Esophagus (tissue), 2 donors: ENCODE measurements around the gene ADPRH. TPM values are rescaled to one million over a fixed set of nuclear protein-coding genes. Genes with fewer than 3 reads are reported as not detected.
A peak's percentile ranks its signal among the peaks of the same experiment; 100 is the strongest.

Experiments used
- H3K27ac ChIP-seq, 2 donors: one replicate each; pipeline ENCODE4 v1.5.1; 2013; ENCODE audit warnings: low read depth in 2 of 2, mild to moderate bottlenecking in 2 of 2, inconsistent platforms in 1 of 2, low read length in 1 of 2, moderate library complexity in 1 of 2
- H3K27me3 ChIP-seq, 2 donors: one replicate each; pipeline ENCODE4 v1.6.1; 2013; ENCODE audit warnings: low read length in 2 of 2, control low read depth in 1 of 2, mild to moderate bottlenecking in 1 of 2; ENCODE audit not compliant: insufficient read depth in 2 of 2, control insufficient read depth in 1 of 2
- H3K36me3 ChIP-seq, 2 donors: one replicate each; pipeline ENCODE4 v1.6.1; 2013; ENCODE audit warnings: low read length in 1 of 2; ENCODE audit not compliant: control insufficient read depth in 2 of 2, insufficient read depth in 2 of 2
- H3K4me1 ChIP-seq, 2 donors: one replicate each; pipeline ENCODE4 v1.6.1; 2013; ENCODE audit warnings: low read length in 1 of 2; ENCODE audit not compliant: control insufficient read depth in 2 of 2, insufficient read depth in 2 of 2
- H3K4me3 ChIP-seq, 2 donors: one replicate each; pipeline ENCODE4 v1.5.1; 2013; ENCODE audit warnings: low read length in 2 of 2, mild to moderate bottlenecking in 2 of 2, low read depth in 1 of 2, moderate library complexity in 1 of 2
- H3K9me3 ChIP-seq, 2 donors: one replicate each; pipeline ENCODE4 v1.6.1; 2013; ENCODE audit warnings: mild to moderate bottlenecking in 2 of 2, low read depth in 1 of 2, low read length in 1 of 2, moderate library complexity in 1 of 2; ENCODE audit not compliant: control insufficient read depth in 2 of 2, insufficient read depth in 1 of 2
- WGBS, 2 donors: extraction: QIAGEN DNeasy Blood & Tissue Kit; methylation state at CpG; one replicate each; pipeline ENCODE4 v1.1.7; 2013; 5-methylcytosine and 5-hydroxymethylcytosine counted together
- polyA plus RNA-seq, 2 donors: library from polyadenylated mRNA; stranded (reverse); fragments of 200-250 nt; gene quantifications; one replicate each; pipeline ENCODE4 v1.2.3, GENCODE V29; 2013
- donor health status: healthy with polysubstance abuse.
- donor health status: Bipolar disorder and iron deficiency.

The ADPRH gene
- polyA plus RNA-seq, 2 donors, result 1.2 to 1.3 TPM

DNA sequence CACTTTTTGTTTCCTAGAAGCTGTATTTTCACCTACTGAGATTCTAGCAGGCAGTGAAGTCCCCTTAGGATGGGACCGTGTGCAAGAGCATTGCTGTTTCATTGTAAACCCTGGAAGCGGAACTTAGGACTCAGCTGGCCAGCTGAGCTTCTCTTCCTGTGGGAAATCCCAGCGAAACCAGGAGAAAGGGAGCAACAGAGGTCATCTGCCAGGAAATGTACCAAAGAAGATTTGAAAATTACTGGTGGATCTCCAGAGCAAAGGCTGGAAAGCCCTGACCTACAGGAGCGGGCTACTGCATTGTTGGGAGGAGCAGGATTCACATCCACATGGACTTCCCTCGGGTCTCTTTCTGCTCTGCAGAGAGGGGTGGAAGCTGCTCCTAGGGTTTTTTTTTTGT lies 7.6 kb upstream of the ADPRH start:
- 74 to 76% methylated on average over 5 of the region's 5 CpGs for WGBS, 2 donors
- H3K9me3 ChIP-seq, result no peaks in the 10 kb centered on the region
- no peak overlapping the region for H3K27ac ChIP-seq
- no peaks in the 10 kb centered on the region for H3K27me3 ChIP-seq
- H3K4me3 ChIP-seq, result no peak overlapping the region
- no peaks in the 10 kb centered on the region for H3K4me1 ChIP-seq
- H3K36me3 ChIP-seq, result no peaks in the 10 kb centered on the region

DNA sequence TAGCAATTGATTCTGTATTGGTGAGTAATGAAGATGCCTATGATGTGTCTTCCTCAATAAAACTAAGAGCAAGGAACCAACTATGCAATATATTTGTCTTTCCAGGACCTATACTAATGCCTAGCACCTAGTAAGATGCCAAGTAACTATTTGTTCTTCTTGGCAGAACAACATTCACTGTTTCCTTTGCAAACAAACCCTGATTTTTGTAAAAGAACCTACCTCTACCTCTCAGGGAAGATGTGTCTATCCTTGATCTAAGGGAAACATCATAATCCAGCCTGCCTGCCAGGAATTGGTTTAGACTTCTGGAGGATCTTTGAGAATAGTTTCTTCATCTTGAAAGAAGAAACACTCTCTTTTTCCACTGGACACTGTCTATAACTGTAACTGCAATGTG lies 3.8 kb upstream of the ADPRH start:
- H3K36me3 ChIP-seq, result no peaks in the 10 kb centered on the region
- H3K9me3 ChIP-seq, result no peaks in the 10 kb centered on the region
- H3K27ac ChIP-seq, result no peak overlapping the region
- no peak overlapping the region for H3K4me3 ChIP-seq
- H3K4me1 ChIP-seq, result no peaks in the 10 kb centered on the region
- no peaks in the 10 kb centered on the region for H3K27me3 ChIP-seq

DNA sequence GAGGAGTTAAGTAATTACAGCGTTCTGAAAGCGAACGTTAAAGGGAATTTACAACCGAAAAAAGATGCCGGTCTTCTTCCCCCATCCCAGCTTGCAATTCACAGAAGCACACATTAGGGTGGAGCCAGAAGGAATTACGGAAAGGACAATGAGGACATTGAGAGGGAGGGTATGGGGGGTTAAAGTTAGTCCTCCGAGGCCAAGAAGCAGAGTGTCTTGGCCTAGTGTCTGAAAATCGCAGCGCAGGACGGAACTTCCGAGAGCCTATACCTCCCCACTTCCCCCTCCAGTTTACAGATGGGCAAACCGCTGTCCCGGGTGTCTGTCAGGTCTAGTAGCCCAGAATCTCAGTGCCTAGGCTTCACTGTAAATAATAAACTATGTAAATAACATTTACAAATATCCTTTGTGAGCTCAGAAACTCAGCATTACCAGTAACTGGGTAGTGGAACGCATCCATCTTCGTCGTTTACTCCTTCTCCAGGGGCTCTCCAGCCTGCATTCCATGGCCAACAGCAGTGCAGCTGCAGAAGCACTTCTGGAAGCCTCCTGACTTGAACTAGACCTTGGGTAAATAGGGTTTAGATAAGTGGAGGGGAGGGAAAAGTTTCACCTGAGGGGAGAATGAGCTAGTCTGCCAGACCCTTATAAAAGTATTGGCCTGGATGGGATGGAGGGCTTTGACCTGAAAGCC lies 922 bp downstream of the ADPRH start:
- Histone ChIP-seq H3K27ac (peak overlapping the region; percentile 87), H3K4me3 (peak overlapping the region; percentile 54 to 64), H3K4me1 (no peaks in the 10 kb centered on the region), H3K27me3 (no peaks in the 10 kb centered on the region), H3K36me3 (no peaks in the 10 kb centered on the region), H3K9me3 (no peaks in the 10 kb centered on the region)
- WGBS, 2 donors, result 26% methylated on average over 16 of the region's 16 CpGs

DNA sequence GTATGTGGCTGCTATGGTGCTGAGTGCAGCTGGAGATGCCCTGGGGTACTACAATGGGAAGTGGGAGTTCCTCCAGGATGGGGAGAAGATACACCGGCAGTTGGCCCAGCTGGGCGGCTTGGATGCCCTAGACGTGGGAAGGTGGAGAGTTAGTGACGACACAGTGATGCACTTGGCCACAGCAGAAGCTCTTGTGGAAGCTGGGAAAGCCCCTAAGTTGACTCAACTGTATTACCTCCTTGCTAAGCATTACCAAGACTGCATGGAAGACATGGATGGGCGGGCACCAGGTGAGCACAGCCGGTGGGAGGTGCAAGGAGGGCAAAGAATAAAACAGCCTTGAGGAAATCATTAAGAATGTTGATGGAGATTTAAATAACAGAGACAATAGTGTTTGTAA lies 2.9 kb downstream of the ADPRH start:
- WGBS, 2 donors, result 72 to 84% methylated on average over 6 of the region's 6 CpGs
- H3K4me3 ChIP-seq, result no peak overlapping the region
- H3K27ac ChIP-seq, result no peak overlapping the region
- no peaks in the 10 kb centered on the region for H3K9me3 ChIP-seq
- H3K4me1 ChIP-seq, result no peaks in the 10 kb centered on the region
- no peaks in the 10 kb centered on the region for H3K27me3 ChIP-seq
- H3K36me3 ChIP-seq, result no peaks in the 10 kb centered on the region

DNA sequence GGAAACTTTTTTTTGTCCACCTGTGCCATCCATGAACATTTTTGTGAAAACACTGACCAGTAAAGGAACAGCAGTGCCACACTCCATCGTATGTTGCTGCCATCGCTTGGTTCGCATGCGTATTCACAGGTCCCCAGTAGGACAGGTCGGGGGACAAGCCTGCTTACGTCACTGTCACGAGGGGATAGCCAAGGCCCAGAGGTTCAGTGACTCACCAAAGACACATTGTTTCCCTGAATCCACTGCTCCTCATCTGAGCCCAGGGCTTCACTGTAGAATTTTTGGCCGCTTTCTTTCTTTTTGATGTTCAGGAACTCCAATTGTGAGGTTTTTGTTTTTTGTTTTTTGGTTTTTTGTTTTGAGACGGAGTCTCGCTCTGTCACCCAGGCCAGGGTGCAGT lies 5.9 kb downstream of the ADPRH start:
- H3K4me3 ChIP-seq, result no peak overlapping the region
- H3K9me3 ChIP-seq, result no peaks in the 10 kb centered on the region
- 92% methylated on average over 10 of the region's 10 CpGs for WGBS, 2 donors
- no peaks in the 10 kb centered on the region for H3K27me3 ChIP-seq
- H3K27ac ChIP-seq, result no peak overlapping the region
- H3K36me3 ChIP-seq, result no peaks in the 10 kb centered on the region
- H3K4me1 ChIP-seq, result no peaks in the 10 kb centered on the region

DNA sequence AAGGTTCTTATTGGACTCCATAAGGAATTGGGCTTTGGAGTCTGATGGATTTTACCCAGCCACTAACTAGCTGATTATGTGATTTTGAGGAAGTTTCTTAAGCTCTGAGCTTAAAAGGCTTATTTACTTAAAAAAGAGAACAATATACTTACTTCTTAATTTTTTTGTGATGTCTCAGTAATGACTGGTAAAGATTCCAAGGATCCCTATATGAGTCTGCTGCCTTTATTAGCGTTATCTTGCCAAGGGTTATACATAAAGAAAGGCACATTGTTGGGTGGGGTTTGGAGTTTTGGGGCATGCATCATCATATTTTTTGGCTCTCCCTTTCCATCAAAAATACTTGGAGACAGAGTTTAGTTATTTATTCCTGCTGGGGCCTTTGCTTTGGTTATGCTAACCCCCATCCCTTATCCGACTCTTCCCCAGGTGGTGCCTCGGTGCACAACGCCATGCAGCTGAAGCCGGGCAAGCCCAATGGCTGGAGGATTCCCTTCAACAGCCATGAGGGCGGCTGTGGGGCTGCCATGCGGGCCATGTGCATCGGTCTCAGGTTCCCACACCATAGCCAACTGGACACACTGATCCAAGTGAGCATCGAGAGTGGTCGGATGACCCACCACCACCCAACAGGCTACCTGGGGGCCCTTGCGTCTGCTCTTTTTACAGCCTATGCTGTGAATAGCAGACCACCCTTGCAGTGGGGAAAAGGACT lies 6.7 kb downstream of the ADPRH start:
- H3K4me1 ChIP-seq, result no peaks in the 10 kb centered on the region

DNA sequence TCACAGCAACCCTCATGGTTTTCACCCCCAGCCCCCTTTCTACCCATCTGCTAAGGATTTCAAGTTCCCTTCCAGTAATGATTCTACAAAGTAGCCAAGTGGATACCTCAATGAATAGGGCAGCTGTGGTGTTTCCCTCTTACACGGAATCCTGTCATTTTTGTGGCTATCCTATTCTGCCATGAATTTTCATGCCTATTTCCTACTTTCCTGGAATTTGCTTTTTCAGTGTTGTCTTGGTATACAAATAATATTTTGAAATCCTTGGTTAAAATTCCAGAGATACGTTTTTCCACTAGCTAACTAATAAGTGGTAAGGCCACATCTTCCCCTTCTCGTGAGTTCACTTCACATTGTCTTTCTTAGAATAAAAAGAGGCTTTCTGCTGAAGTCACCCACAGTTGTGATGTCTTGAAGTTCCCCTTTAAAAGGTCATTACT lies 7.5 kb downstream of the ADPRH start:
- Histone ChIP-seq H3K27ac (no peak overlapping the region), H3K36me3 (no peaks in the 10 kb centered on the region), H3K4me1 (no peaks in the 10 kb centered on the region), H3K27me3 (no peaks in the 10 kb centered on the region), H3K9me3 (no peaks in the 10 kb centered on the region), H3K4me3 (no peak overlapping the region)
- WGBS, 2 donors, result 79 to 87% methylated on average over 3 of the region's 3 CpGs

More for the DNA sequence above, 6.7 kb downstream of the ADPRH start:
- no peaks in the 10 kb centered on the region for H3K27me3 ChIP-seq
- no peaks in the 10 kb centered on the region for H3K36me3 ChIP-seq
- no peak overlapping the region for H3K4me3 ChIP-seq
- H3K27ac ChIP-seq, result no peak overlapping the region
- 94% methylated on average over 11 of the region's 11 CpGs for WGBS, 2 donors
- no peaks in the 10 kb centered on the region for H3K9me3 ChIP-seq

DNA sequence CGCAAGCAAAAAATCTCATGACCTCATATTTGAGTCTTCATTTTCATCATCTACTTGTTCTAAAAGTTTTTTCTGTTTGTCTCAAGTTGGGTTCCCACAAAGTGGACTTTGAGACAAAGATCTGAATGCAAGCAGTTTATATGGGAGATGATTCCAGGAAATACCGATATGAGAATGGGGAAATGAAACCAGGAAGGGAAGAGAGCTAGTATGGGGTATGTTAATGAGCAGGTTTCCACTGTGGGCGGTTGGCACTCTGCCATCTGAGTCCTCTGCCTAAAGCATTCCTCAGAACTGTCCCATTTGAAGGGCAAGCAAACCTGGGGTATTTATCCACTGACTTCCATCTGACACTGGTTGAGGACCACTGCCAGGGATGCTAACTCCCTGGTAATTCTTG lies 8.8 kb downstream of the ADPRH start:
- no peaks in the 10 kb centered on the region for H3K36me3 ChIP-seq
- no peaks in the 10 kb centered on the region for H3K9me3 ChIP-seq
- WGBS, 2 donors, result 63 to 78% methylated on average over 3 of the region's 3 CpGs
- no peaks in the 10 kb centered on the region for H3K4me1 ChIP-seq
- no peak overlapping the region for H3K27ac ChIP-seq
- no peaks in the 10 kb centered on the region for H3K27me3 ChIP-seq
- no peak overlapping the region for H3K4me3 ChIP-seq

DNA sequence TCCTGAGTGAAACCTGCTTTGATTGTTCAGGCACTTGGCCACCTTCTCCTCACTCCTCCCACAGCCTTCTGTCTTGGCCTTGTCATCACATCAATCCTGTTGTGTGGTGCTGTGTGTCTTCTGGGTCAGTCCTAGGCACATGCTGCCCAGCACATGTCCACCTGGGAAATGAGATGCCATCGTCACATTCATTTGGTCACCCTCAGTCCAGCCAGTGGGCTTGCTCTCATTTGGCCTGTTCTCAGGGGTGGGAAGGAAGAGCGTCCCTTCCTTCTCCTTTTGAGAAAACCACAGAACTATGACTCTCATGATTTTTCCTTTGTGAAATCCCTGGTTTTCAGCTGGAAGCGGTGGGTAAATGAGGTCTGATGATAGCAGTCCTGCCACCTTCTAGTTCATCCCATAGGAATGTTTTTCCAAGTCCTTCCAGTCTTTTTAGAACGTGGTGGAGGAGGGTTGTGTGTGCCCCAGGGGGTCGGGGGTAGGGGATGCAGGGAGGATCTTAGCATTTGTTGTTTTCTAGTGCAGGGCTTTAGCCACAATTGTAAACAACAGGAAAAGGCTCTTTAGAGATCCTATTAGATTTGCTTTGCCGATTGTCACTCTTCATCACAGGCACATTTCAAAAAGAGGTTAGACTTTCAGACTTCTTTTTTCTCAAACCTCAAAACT lies 9.9 kb downstream of the ADPRH start:
- H3K36me3 ChIP-seq, result no peaks in the 10 kb centered on the region
- WGBS, 2 donors, result 61 to 63% methylated on average over 6 of the region's 6 CpGs
- no peaks in the 10 kb centered on the region for H3K9me3 ChIP-seq
- no peak overlapping the region for H3K4me3 ChIP-seq
- H3K27me3 ChIP-seq, result no peaks in the 10 kb centered on the region
- H3K4me1 ChIP-seq, result no peaks in the 10 kb centered on the region
- no peak overlapping the region for H3K27ac ChIP-seq
